OCI-LY1 (cell line): ENCODE measurements around the gene CST3.

Experiments used
- CTCF ChIP-seq: fragments of 200-600 bp; sonication (generic), shearing (Covaris generic); IDR thresholded peaks from 2 replicates; pipeline ENCODE4 v1.5.1; 2017; ENCODE audit warnings: mild to moderate bottlenecking, antibody characterized with exemption, low read length, moderate library complexity, mixed read lengths
- EZH2 ChIP-seq: fragments of 200-600 bp; sonication (generic), shearing (Covaris generic); IDR thresholded peaks from 2 replicates; pipeline ENCODE4 v1.8.0; 2017; ENCODE audit warnings: borderline replicate concordance, mixed run types, mild to moderate bottlenecking, antibody characterized with exemption, low read length, moderate library complexity, mixed read lengths

- TF ChIP-seq CTCF (no peak), EZH2 (no peak)
Observed at GRCh38 chr20:23609486-23610109, 28.2 kb downstream of the CST3 start.
